ENCODE measurements around the gene PHF12.
A peak's percentile ranks its signal among the peaks of the same experiment; 100 is the strongest.

PHF12 gene

GRCh38 chr17:28955408-28955807, 4.1 kb upstream of the PHF12 start:
- DNase-seq (ENCODE audit: low read depth in 3 of 3), result no peak

DNA sequence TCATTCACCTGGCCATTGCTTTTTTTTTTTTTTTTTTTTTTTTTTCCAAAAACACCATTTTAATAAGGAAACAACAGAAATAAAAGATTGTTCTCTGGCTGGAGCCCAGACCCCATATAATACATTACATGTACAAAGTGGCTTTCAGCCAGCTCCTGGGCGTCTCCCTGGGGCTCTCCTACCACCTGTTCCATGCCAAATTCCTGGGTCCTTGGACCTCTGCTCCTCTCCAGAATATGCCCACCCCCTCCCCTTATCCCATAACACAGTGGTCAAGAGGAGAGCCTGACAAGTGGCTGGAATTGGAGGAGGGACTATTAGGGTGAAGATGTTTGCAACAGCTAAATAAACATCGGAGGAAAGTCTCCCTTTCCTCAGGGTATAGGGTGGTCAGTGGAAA, 3.6 kb upstream of the PHF12 start:
- DNase-seq (ENCODE audit: low read depth in 3 of 3), result no peak

DNA sequence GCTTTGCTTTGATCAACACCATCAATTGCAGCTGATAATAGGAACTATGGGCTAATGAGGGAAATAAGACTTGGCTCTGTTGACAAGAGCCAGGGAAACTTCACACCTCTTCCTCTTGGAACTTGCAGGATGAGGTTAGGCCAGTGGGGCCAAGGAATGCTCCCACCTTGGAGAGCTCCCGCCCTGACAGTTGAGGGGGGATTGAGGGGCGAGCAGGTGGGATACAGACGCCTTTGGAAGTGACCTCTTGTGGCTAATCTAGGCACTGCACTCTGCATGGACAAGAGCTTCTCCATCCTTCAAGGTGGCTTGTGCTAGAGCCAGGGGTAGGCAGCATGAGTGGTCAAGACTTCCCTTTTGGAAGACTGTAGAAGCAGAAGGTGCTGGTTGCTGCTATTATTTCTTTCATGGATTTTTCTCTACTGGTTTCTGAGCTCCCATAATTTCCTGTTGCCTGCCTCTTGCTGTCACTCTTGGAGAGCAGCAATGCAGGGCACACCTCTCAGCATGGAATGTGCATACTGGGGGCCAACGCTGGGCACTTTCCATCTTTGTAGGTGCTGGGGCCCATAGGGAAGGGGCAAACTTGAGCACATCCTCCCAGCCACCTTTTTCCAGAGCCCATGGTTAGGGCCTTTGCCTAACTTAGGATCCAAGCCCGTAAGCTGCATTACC, 2.3 kb upstream of the PHF12 start:
- peak in 2 of 3 donors; percentile 17 to 37 for DNase-seq (ENCODE audit: low read depth in 3 of 3)

DNA sequence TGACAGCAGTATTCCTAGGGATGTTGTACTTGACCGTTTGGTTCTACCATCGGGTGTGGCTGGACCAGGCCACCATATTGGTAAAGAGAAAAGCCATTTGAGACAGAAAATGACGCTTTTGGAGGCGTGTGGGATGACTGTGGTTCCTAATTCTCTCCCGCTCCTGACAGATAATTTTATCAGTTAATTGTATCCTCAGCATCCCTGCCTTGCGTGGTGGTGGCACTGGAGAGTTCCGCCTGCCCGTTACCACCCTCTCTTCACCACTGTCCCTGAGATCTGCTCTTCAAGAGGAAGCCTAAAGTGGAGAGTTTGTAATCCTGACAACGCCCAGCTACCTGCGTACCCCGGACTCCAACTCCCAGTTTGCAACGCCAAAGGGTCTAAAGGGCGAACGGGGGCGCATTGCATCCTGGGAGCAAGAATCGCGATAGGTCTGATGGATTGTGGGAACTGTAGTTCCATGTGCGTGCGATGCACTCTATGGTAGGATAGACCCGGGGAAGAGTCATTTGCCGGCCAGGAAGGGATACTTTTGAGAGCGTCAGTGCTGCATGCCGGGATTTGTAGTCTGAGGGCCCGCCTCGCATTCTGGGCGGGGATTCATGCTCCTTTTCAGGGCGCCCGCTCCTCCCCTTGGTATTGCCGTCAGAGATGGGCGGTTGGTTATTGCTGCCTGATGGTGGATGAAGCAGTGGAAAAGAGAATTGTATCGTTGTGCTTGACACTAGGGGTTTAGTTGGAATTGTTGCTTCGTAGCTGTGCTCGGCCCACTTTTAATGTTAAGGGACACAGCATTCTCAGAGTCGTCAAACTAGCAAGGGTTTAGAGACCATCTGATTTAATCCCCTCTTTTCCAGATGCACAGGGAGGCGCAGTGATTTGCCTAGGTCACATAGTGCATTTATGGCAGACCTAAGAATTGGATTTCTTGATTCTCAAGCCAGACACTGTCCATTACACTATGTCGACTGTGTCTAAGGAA, 965 bp upstream of the PHF12 start:
- DNase-seq (ENCODE audit: low read depth in 3 of 3), result peak; percentile 89 to 93 (median 91)

- no peak for DNase-seq (ENCODE audit: low read depth in 3 of 3)
These were observed 428 bp downstream of the PHF12 start for GRCh38 chr17:28950752-28951427.

DNA sequence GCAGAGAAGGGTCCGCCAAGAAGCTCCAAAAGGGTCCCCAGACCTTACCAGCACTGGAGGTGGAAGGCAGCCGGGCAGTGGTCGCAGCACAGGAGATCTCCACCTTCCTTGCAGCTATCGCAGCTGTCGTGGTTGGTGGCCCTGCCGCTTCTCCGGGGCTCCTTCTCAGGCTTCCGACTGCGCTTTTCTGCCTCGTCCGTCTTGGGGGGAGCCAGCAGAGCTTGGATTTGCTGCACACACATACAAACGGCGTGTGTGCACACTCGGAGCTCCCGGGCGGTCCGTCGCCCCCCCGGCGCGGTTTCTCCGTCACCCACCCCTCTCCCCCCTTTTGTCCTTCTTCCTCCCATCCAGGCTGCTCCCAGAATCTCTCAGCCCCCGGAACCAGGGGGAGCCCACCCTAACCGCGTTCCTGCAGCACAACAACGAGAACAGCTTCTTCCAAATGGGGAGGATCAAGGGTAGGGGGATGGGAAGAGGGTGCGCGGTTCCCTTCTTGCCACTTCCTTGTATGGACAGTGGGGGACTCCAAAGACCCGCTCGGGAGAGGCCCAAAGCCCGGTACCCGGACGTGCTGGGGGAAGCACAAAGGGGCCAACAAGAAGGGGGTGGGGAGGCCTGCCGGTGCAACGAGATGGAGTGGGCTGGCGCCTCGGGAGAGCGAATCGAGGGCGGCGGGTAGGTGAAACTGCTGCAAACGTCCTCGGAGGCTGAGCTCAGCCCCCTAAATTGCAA, 1.1 kb downstream of the PHF12 start:
- DNase-seq (ENCODE audit: low read depth in 3 of 3), result peak in 2 of 3 donors; percentile 12 to 37

DNA sequence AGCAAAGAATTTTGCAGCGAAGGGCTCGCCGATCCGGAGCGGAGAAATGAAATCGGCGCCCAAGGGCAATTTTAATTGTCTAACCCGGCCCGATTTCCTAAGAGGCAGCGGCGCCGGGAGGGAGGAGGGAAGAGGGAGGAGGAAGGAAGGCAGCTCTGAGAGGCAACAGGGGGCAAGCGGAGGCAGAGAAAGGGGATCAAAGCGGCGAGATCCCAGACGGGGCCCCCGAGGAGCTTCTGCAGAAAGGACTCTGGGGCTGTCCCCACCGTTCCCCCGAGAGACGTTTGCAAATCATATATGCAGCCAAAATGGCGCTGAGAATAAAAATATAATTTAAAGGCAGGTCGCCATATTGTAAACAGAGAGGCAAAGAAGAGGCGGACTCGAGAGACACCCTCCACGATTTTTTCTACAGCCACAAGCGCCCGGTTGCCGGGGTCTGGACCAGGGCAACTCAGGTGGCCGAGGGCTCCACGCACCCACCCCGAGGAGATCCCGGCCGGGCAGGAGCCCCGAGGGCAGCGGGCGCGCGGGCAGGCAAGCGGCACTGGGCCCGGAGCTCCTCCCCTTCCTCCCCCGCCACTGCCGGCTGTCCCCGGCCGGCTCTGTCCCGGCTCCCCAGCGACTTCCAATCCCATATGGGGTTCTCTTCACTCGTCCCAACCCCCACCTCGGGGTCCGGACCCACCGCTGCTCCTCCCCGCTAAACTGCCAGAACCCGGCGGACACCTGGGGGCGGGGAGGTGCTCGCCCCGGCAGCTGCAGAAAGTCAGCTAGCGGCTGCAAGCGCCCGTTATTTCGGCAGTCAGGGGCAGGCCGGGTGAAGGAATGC, 1.9 kb downstream of the PHF12 start:
- DNase-seq (ENCODE audit: low read depth in 3 of 3), result peak; percentile 44 to 70 (median 56)

DNA sequence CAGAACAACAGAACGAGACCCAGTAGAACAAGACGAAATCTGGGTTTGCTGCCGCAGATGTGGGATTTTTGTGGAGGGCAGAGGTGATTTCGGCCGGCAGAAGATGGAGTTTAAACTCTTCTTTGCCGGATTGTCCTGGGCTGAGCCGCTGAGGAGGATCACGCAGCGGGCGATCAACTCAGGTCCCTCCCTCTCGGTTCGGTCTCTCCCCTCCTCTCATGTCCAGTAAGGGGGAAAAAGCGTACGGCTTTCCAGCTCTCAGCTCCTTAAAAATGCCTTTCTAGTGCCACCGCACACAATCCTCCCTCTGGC, 2.5 kb downstream of the PHF12 start:
- no peak for DNase-seq (ENCODE audit: low read depth in 3 of 3)

DNA sequence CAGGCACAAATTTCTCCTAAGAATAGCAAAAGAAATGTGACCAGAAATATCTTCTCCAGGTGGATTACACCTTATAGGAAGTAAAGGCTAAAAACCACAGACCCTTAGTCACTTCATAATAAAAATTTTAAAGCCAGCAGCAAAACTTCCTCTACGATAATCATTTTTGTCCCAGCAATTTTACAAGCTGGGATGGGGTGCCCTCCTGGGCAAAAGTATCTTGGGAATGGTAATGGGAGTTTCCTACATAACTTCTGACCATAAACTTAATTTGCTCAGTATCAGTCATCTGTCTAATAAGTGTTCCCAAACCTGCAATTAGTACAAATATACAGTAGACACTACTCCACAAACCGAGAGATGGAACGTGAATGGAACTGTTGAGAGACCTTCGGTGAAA, 3.0 kb downstream of the PHF12 start:
- DNase-seq (ENCODE audit: low read depth in 3 of 3), result no peak

DNA sequence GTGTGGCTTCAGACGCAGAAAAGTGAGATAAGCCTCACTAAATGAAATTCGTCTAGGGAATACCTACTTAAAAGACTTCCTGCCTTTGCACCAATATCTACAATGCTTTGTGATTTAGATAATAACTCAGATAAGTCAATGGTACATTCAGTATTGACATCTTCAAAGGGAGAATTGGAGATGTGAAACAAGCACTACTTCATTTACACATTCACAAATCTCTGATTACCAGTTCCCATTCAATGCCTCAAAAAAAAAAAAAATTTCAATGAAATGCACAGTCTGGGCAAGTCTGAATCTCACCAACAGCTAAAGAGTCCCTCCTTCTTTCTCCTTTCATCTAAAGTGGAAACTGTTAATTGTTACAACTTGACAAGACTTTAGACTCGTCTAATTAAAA, 3.7 kb downstream of the PHF12 start:
- DNase-seq (ENCODE audit: low read depth in 3 of 3), result no peak

GRCh38 chr17:28946239-28946638, 5.1 kb downstream of the PHF12 start:
- DNase-seq (ENCODE audit: low read depth in 3 of 3), result no peak

DNA sequence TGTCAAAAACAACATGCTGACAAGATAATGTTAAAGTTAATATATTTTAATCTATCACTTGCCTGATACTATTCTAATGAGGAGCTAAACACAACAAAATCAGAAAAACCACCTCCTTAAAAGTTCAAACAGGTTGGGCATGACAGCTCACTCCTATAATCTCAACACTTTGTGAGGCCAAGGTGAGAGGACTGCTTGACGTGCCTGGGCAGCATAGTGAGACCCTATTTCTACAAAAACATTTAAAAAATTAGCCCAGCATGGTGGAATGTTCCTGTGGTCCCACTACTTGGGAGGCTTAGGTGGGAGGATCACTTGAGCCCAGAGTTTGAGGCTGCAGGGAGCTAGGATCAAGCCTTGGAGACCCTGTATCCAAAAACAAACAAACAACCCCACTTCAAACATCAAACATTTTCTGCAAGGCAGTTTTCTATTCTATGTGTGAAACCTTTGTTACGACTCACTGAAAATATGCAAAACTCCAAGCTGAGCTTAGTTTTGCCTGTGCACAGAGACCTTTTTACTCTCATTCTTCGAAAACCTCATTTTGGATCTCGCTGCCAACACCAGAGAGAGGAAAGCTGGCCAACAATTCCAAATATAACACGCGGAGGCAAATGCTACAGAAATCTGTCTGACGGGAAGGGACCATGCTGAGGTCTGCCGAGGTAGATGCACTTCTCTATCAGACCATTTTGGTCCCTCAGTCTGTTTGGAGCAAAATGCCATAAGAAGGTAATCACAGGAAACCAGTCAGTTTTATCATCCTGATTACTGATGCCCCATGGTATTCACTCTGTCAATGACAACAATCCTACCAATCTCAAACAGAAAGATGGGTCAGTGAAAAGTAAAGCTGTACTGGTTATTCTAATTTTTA, 6.2 kb downstream of the PHF12 start:
- no peak for DNase-seq (ENCODE audit: low read depth in 3 of 3)

DNA sequence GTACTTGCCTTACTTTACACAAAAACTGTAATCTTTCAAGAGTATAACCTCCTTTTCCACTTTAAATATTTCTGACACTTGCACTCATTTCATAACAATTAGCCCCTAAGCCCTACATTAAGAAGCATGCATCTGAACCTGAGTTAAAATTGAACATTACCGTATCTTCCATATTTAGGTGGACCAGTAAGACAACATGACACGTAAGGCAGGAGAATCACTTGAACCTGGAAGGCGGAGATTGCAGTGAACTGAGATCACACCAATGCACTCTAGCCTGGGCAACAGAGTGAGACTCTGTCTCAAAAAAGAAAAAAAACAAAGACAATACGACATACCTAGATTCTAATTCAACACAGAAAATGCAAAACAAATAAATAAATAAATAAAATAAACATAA, 7.0 kb downstream of the PHF12 start:
- no peak for DNase-seq (ENCODE audit: low read depth in 3 of 3)

DNA sequence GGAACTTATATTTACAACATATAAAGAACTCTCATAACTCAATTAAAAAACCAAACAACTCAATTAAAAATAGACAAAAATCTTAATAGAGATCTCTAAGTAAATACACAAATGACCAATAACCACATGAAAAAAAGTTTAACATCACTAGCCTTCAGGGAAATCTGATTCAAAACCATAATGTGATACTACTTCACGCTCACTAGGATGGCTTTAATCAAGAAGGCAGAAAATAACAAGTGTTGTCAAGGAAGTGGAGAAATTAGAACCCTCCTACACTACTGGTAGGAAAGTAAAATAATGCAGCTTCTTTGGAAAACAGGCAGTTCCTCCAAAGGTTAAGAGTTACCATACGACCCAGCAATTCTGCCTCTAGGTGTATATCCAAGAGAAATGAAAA, 8.4 kb downstream of the PHF12 start:
- DNase-seq (ENCODE audit: low read depth in 3 of 3), result no peak

- no peak for DNase-seq (ENCODE audit: low read depth in 3 of 3)
These were observed 10.1 kb downstream of the PHF12 start for GRCh38 chr17:28941251-28941650.

DNA sequence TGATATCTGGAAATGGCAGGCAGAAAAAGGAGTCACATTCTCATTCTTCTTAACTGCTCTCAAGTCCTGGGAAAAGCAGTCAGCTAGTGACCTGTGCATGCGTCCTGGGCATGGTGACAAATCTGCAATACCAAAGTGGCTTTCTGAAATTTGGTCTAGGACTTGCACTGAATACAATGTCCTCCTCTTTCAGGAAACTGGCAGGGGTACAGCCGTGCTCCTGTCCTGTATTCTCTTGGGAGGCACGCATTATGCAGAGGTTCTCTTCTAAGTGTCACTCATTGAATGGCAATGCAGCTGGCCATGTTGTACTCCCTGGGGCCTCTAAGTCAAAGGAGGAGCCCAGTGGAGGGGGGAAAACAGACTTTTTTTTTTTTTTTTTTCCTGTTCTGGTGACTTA, 10.6 kb downstream of the PHF12 start:
- DNase-seq (ENCODE audit: low read depth in 3 of 3), result no peak

GRCh38 chr17:28940142-28940541, 11.2 kb downstream of the PHF12 start:
- no peak for DNase-seq (ENCODE audit: low read depth in 3 of 3)

- DNase-seq (ENCODE audit: low read depth in 3 of 3), result no peak
These were observed 12.8 kb downstream of the PHF12 start for GRCh38 chr17:28938552-28938951.

GRCh38 chr17:28937044-28937729, 14.1 kb downstream of the PHF12 start:
- DNase-seq (ENCODE audit: low read depth in 3 of 3), result no peak

All from stimulated activated CD4-positive, alpha-beta T cell treated with anti-CD3 and anti-CD28 coated beads, TNF-alpha, amount 100 ng/mL, for 48 hours (primary cell).